Vagina (tissue), 2 donors: ENCODE data around the gene HNRNPAB. TPM values are rescaled to one million over a fixed set of nuclear protein-coding genes. Genes with fewer than 3 reads are reported as not detected.
A peak's percentile ranks its signal among the peaks of the same experiment; 100 is the strongest.
"Not testable (repeated sequence)": the region's sequence is repeated elsewhere in the genome, so short reads cannot be mapped to it uniquely, and the experiment has no call there.

ENCODE experiments used
- DNase-seq, 2 donors: peaks; one replicate each; pipeline ENCODE4 v3.0.0-alpha.2; 2017; ENCODE audit errors: extremely low spot score in 2 of 2
- H3K27ac ChIP-seq: fragments of 200-600 bp; sonication (generic); one replicate; pipeline ENCODE4 v1.5.1; 2019
- H3K27me3 ChIP-seq: fragments of 200-600 bp; sonication (generic); one replicate; pipeline ENCODE4 v1.5.1; 2019
- H3K36me3 ChIP-seq, 2 donors: fragments of 200-600 bp; sonication (generic); one replicate each; pipeline ENCODE4 v1.5.1; 2017 to 2019
- H3K4me1 ChIP-seq: fragments of 200-600 bp; sonication (generic); one replicate; pipeline ENCODE4 v1.5.1; 2019
- H3K4me3 ChIP-seq, 2 donors: fragments of 200-600 bp; sonication (generic); 1 replicate in 1 of 2; 2 replicates in 1 of 2; pipeline ENCODE4 v1.5.1; 2016 to 2019
- H3K9me3 ChIP-seq: fragments of 200-600 bp; sonication (generic); one replicate; pipeline ENCODE4 v1.5.1; 2019
- POLR2A ChIP-seq, 2 donors: fragments of 450-650 bp; IDR thresholded peaks; one replicate each; pipeline ENCODE4 v1.6.1; 2017; ENCODE audit warnings: antibody characterized with exemption in 2 of 2, mild to moderate bottlenecking in 2 of 2, moderate library complexity in 2 of 2
- POLR2AphosphoS5 ChIP-seq, 2 donors: sonication (generic); formaldehyde crosslinking; IDR thresholded peaks; one replicate each; pipeline ENCODE4 v1.9.0; 2017; ENCODE audit warnings: antibody characterized with exemption in 2 of 2, mild to moderate bottlenecking in 2 of 2, low read depth in 1 of 2; ENCODE audit not compliant: insufficient read depth in 1 of 2
- intact Hi-C: fragments of 100-400 bp; cut with DNase I; formaldehyde crosslinking; loops from one replicate; pipeline ENCODE4 v1.15.1; 2023
- total RNA-seq: library from RNA; depleted of rRNA; stranded (reverse); fragments of >200 nt; gene quantifications from one replicate; pipeline ENCODE4 v1.2.3, GENCODE V29; 2016
- TF ChIP-seq, protein P1 (sequence below), 3 experiments: fragments of 450-650 bp in 2 of 3; fragments of 200-600 bp in 1 of 3; sonication (generic) in 1 of 3; IDR thresholded peaks; one replicate each; pipeline ENCODE4 v1.5.1; 2017 to 2019; ENCODE audit warnings: antibody characterized with exemption in 3 of 3, mild to moderate bottlenecking in 2 of 3, moderate library complexity in 2 of 3

Gene HNRNPAB
- total RNA-seq, 1 donor from 2014 or later: 92.6 TPM

DNA sequence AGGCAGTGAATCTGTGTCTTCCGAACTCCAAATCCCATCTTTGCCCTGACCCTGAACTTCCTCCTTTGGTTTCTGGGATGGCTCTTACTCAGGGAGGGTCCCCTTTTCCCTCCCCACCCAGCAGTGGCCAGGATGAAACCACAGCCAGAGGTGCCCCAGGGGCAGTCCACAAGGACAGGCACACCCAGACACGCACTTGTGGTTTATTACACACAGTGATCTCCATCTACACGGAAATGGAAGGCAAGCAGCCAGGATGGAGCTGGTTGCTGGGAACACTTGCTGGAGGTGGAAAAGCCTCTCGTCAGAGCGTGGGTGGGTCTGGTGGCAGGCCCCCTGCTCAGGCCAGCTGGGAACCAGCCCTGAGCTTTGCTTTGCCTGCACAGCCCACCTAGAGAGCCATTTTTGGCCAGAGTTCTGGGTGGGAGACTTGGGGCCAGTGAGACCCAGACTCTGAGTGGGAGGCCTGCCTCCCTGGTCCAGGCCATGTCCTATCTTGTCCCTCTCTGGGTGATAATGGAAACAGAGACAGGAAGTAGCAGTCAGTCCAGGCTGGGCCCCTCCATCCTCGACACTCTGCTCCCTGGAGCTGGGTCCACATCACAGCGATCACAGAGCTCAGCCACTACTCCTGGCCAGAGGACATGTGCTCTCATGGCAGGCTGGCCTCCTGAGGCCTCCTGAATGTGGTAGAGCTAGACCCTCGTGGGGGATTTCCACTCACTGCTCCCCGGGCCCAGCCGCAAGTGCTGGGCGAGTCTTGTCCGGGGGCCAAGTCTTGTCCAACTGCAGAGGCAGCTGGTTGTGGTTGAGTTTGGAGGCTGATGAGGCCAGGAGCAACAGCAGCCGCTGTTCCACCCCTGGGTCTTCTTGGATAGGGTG is 33.3 kb downstream of the HNRNPAB start:
- peaks cover 40% of the 10 kb centered on the region for H3K4me1 ChIP-seq
- DNase-seq: no peak
- no peaks in the 10 kb centered on the region for H3K27me3 ChIP-seq
- no peak overlapping the region for H3K4me3 ChIP-seq
- H3K36me3 ChIP-seq: no peaks in the 10 kb centered on the region
- TF ChIP-seq POLR2AphosphoS5 (IDR thresholded peaks at IDR 0.05; ENCODE audit: insufficient read depth in 1 of 2, low read depth in 1 of 2) (no peak), POLR2A (IDR thresholded peaks at IDR 0.05) (no peak)
- TF ChIP-seq, protein P1, sequence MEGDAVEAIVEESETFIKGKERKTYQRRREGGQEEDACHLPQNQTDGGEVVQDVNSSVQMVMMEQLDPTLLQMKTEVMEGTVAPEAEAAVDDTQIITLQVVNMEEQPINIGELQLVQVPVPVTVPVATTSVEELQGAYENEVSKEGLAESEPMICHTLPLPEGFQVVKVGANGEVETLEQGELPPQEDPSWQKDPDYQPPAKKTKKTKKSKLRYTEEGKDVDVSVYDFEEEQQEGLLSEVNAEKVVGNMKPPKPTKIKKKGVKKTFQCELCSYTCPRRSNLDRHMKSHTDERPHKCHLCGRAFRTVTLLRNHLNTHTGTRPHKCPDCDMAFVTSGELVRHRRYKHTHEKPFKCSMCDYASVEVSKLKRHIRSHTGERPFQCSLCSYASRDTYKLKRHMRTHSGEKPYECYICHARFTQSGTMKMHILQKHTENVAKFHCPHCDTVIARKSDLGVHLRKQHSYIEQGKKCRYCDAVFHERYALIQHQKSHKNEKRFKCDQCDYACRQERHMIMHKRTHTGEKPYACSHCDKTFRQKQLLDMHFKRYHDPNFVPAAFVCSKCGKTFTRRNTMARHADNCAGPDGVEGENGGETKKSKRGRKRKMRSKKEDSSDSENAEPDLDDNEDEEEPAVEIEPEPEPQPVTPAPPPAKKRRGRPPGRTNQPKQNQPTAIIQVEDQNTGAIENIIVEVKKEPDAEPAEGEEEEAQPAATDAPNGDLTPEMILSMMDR (IDR thresholded peaks at IDR 0.05): no peak
- H3K27ac ChIP-seq: no peak overlapping the region
- H3K9me3 ChIP-seq: no peaks in the 10 kb centered on the region
- intact Hi-C loops: no loop called here

- peaks cover 34% of the 10 kb centered on the region for H3K4me1 ChIP-seq
- DNase-seq: no peak
- no peak overlapping the region for H3K4me3 ChIP-seq
- intact Hi-C loops: no loop called here
- no peaks in the 10 kb centered on the region for H3K27me3 ChIP-seq
- no peak overlapping the region for H3K27ac ChIP-seq
- no peaks in the 10 kb centered on the region for H3K9me3 ChIP-seq
- no peaks in the 10 kb centered on the region for H3K36me3 ChIP-seq
- TF ChIP-seq POLR2A (IDR thresholded peaks at IDR 0.05): no peak
- TF ChIP-seq POLR2AphosphoS5 (IDR thresholded peaks at IDR 0.05; ENCODE audit: insufficient read depth in 1 of 2, low read depth in 1 of 2): no peak
- TF ChIP-seq, protein P1 (IDR thresholded peaks at IDR 0.05): no peak
Observed at GRCh38 chr5:178238313-178238635, 33.9 kb downstream of the HNRNPAB start.

- Histone ChIP-seq H3K4me3 (no peak overlapping the region), H3K4me1 (peaks cover 34% of the 10 kb centered on the region), H3K36me3 (no peaks in the 10 kb centered on the region), H3K27me3 (no peaks in the 10 kb centered on the region), H3K27ac (peak overlapping the region; percentile 28), H3K9me3 (no peaks in the 10 kb centered on the region)
- TF ChIP-seq POLR2A (IDR thresholded peaks at IDR 0.05): no peak
- DNase-seq: no peak
- intact Hi-C loops: no loop called here
Observed at GRCh38 chr5:178238711-178239592, 34.6 kb downstream of the HNRNPAB start.

DNA sequence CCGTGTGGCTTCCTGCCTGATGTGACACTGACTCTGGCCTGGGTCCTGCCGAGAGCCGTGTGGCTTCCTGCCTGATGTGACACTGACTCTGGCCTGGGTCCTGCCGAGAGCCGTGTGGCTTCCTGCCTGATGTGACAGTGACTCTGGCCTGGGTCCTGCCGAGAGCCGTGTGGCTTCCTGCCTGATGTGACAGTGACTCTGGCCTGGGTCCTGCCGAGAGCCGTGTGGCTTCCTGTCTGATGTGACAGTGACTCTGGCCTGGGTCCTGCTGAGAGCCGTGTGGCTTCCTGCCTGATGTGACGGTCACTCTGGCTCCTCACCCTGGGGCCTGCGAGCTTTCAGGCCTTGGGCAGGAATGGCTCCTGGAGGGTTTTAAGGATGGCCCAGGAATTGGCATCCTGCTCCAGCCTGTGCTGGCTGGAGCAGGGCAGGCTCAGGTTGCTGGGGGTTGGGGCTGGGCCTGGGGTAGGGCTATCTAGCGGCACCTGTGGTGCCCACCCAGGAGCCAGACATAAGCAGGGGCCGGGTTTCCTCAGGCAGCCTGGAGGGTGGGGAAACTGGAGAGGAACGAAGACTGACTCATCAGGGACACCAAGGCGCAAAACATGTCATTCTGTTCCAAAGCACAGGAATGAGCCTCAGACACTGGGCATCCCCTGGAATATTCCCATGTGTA is 35.4 kb downstream of the HNRNPAB start:
- H3K36me3 ChIP-seq, H3K27me3 ChIP-seq, H3K9me3 ChIP-seq, H3K4me3 ChIP-seq, intact Hi-C loops, DNase-seq: not testable (repeated sequence)
- Histone ChIP-seq H3K4me1 (peaks cover 34% of the 10 kb centered on the region), H3K27ac (peak overlapping the region; percentile 28)

GRCh38 chr5:178240341-178240741 is 36.0 kb downstream of the HNRNPAB start:
- H3K27me3 ChIP-seq: no peaks in the 10 kb centered on the region
- no peak overlapping the region for H3K27ac ChIP-seq
- H3K4me1 ChIP-seq: peaks cover 29% of the 10 kb centered on the region
- DNase-seq: no peak
- H3K36me3 ChIP-seq: no peaks in the 10 kb centered on the region
- no peaks in the 10 kb centered on the region for H3K9me3 ChIP-seq
- TF ChIP-seq, protein P1 (IDR thresholded peaks at IDR 0.05): no peak
- TF ChIP-seq POLR2A (IDR thresholded peaks at IDR 0.05) (no peak), POLR2AphosphoS5 (IDR thresholded peaks at IDR 0.05; ENCODE audit: insufficient read depth in 1 of 2, low read depth in 1 of 2) (no peak)
- intact Hi-C loops: no loop called here
- H3K4me3 ChIP-seq: no peak overlapping the region
